GM13977 (cell line): ENCODE results near the gene SELP.
A peak's percentile ranks its signal among the peaks of the same experiment; 100 is the strongest.

ENCODE experiments used
- DNase-seq: peaks from one replicate; pipeline ENCODE4 v3.0.0; 2012; ENCODE audit warnings: low spot score
- in situ Hi-C: fragments of 300-500 bp; cut with MboI; formaldehyde crosslinking; loops from one replicate; pipeline ENCODE4 v1.12.0; 2022; ENCODE audit warnings: low sequenced_read_pairs, low pct_unique_long_range_greater_than_20kb, mixed read lengths, inconsistent platforms; ENCODE audit not compliant: unreplicated experiment
- TF ChIP-seq, protein P1 (sequence below): IDR thresholded peaks from 2 replicates; pipeline ENCODE4 v1.5.1; 2012; ENCODE audit warnings: mild to moderate bottlenecking, control low read depth; ENCODE audit not compliant: insufficient read depth; ENCODE audit errors: extremely low read depth, missing control alignments

Gene SELP

DNA sequence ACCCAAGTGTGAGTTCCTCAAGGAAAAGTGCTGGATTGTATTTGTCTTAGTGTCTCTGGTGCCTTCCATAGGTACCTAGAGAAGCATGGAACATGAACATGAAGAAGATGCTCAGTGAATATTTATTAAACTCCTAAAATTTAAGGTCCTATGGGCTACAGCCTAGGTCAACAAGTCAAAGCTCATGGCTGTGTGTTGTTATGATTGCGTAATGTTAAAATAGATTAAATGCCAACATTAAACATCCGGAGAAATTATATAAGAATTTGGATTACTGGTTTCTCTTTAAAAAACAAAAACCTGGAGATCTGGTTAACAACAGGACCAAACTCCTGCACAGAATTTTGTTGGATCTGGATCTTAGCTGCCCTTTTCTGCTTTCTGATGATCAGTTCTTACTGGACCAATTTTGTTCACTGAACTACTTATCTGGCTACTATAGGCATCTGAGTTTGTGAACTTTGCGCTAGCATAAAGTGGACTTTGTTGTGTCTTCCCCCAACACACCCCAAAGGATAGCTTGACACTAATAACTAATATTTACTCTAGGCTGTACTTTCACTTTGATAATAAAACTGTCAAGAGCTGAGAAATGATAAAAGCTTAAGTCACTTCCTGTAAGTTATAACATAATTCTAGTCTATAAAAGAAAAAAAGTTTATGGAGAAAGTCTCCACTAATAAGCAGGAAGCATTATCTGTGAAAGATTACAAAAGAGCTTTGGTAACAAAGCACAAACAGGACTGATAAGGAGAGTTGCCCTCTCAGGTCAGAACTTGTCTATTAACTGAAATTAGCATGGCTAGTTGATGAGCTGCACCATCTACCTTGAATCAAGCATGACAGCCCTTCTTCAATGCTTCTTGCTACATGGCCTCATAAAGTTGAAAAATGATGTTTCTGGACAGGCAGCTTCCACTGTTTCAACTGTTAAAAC, 64.3 kb downstream of the SELP start:
- in situ Hi-C loops = no loop called here
- TF ChIP-seq, protein P1, sequence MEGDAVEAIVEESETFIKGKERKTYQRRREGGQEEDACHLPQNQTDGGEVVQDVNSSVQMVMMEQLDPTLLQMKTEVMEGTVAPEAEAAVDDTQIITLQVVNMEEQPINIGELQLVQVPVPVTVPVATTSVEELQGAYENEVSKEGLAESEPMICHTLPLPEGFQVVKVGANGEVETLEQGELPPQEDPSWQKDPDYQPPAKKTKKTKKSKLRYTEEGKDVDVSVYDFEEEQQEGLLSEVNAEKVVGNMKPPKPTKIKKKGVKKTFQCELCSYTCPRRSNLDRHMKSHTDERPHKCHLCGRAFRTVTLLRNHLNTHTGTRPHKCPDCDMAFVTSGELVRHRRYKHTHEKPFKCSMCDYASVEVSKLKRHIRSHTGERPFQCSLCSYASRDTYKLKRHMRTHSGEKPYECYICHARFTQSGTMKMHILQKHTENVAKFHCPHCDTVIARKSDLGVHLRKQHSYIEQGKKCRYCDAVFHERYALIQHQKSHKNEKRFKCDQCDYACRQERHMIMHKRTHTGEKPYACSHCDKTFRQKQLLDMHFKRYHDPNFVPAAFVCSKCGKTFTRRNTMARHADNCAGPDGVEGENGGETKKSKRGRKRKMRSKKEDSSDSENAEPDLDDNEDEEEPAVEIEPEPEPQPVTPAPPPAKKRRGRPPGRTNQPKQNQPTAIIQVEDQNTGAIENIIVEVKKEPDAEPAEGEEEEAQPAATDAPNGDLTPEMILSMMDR = no peak

DNA sequence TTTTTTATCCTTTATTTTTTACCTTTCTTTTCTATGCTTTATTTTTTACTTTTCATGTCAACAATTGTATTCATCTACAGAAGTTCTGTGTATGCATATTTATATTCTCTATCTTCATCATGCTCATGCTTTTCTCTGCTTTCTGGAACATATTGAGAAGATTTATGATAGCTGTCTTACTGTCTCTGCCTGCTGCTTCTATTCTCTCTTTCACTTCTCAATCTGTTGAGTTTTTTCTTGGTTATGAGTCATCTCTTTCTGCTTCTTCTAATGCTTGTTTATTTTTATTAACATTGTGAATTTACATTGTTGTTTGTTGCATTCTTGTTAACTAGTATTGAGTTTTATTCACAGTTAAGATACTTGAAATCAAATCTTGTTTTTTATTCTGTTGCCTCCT, 66.3 kb downstream of the SELP start:
- no peak for DNase-seq
- TF ChIP-seq, protein P1 = no peak
- in situ Hi-C loops = no loop called here

More for the DNA sequence above, 64.3 kb downstream of the SELP start:
- no peak for DNase-seq

DNA sequence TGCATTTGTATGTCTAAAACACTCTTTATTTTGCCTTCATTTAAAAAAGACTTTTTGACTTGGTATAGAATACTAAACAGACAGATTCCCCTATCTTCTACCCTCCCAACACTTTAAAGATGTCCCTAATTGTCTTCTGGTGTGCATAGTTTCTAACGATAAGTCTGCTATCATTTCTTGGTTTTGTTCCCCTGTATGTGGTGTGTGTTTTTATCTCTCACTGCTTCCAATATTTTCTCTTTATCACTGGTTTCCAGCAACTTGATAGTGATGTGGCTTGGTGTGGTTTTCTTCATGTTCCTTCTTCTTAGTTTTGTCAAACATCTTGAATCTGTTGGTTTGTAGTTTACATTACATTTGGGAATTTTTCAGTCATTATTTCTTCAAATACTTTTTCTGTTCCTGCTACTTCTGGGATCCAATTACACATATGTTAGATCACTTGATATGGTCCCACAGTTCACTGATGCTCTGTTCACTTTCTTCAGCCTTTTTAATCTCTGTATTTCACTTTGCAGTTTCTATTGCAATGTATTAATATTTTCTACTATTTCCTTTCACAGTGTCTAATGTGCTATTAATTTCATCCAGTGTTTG, 66.8 kb downstream of the SELP start:
- no peak for DNase-seq
- in situ Hi-C loops = no loop called here
- TF ChIP-seq, protein P1 = no peak

DNA sequence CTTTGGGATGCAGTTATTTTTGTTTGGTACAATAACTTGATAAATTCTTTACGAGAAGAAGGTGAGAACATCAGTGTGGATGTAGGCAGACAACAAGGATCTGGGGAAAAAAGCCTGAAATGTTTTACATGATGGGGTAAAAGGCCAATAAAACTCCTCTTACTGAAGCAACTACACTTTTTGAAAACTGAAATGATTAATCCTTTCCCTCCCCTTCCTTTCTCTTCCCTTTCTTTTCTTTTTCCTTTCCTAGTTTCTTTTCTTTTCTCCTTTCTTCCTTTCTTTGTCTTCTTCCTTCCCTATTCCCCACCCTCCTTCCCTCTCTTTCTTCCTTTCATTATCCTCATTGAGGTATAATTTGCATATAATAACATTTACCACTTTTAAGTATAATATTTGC, 68.2 kb downstream of the SELP start:
- in situ Hi-C loops = no loop called here
- DNase-seq = no peak
- TF ChIP-seq, protein P1 = no peak

DNA sequence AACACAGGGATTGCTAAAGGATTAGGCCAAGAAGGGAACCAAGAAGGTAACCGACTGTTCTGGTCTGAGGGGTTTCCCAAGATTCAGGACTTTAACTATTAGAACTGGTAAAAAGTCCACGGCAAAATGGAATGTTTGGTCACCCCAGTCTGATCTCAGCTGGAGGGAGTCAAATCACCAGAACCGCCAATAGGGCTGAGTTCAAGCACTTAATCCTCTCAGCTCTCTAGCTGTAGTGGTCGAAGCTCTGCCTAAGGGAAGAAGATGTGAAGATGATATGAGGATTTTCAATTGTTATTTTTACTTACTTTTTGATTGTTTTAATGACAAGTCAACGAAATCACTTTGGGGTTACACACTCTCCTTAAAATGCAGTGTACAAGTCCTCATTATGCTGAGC, 72.8 kb downstream of the SELP start:
- TF ChIP-seq, protein P1 = no peak
- DNase-seq = no peak
- in situ Hi-C loops = no loop called here

DNA sequence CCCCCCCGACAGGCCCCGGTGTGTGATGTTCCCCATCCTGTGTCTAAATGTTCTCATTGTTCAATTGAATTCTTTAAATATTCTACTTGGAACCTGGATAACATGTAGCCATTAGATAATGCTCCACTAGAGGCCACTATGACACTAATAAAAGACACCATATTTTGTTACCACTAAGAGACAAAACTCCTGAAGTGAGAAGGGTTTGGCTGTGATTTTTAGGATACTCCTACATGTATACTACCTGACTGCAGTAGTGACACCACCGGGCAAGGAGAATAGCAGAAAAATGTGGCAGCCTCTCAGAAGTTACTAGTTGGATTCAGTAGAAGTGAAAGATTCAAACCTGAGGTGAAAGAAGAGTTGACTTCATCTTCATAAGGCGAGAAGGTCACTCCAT, 79.6 kb downstream of the SELP start:
- peak; percentile 39 for DNase-seq
- TF ChIP-seq, protein P1 = peak; percentile 62
- in situ Hi-C loops = no loop called here
